Hepatocyte (in vitro differentiated cells): ENCODE data around the gene MUL1. TPM values are rescaled to one million over a fixed set of nuclear protein-coding genes. Genes with fewer than 3 reads are reported as not detected.

Experiments
- DNase-seq: peaks from one replicate; pipeline ENCODE4 v3.0.0-alpha.2; 2016; ENCODE audit warnings: low spot score
- H2AFZ ChIP-seq: fragments of 200-600 bp; sonication (generic); 2 replicates; pipeline ENCODE4 v1.6.0; 2016; ENCODE audit warnings: antibody characterized with exemption, mild to moderate bottlenecking
- H3K27ac ChIP-seq: fragments of 200-600 bp; sonication (generic); 2 replicates; pipeline ENCODE4 v1.5.1; 2016; ENCODE audit warnings: mild to moderate bottlenecking
- H3K27me3 ChIP-seq: fragments of 200-600 bp; sonication (generic); 2 replicates; pipeline ENCODE4 v1.6.1; 2016
- H3K36me3 ChIP-seq: fragments of 200-600 bp; sonication (generic); replicated peaks from 2 replicates; pipeline ENCODE4 v1.5.1; 2016; ENCODE audit warnings: low read depth; ENCODE audit not compliant: insufficient read depth
- H3K4me1 ChIP-seq: fragments of 200-600 bp; sonication (generic); 2 replicates; pipeline ENCODE4 v1.5.1; 2016; ENCODE audit warnings: mild to moderate bottlenecking, moderate library complexity; ENCODE audit not compliant: insufficient read depth
- H3K4me2 ChIP-seq: fragments of 200-600 bp; sonication (generic); 2 replicates; pipeline ENCODE4 v1.6.0; 2016
- H3K4me3 ChIP-seq: fragments of 200-600 bp; sonication (generic); 2 replicates; pipeline ENCODE4 v1.5.1; 2016; ENCODE audit warnings: mild to moderate bottlenecking
- H3K79me2 ChIP-seq: fragments of 200-600 bp; sonication (generic); 2 replicates; pipeline ENCODE4 v1.6.0; 2017; ENCODE audit warnings: mild to moderate bottlenecking
- H3K9me2 ChIP-seq: fragments of 200-600 bp; sonication (generic); replicated peaks from 2 replicates; pipeline ENCODE4 v1.6.0; 2017; ENCODE audit warnings: mild to moderate bottlenecking; ENCODE audit not compliant: insufficient read depth
- H3K9me3 ChIP-seq: fragments of 200-600 bp; sonication (generic); 2 replicates; pipeline ENCODE4 v1.5.1; 2016; ENCODE audit warnings: low read depth, mild to moderate bottlenecking
- H4K20me1 ChIP-seq: fragments of 200-600 bp; sonication (generic); 2 replicates; pipeline ENCODE4 v1.6.0; 2016; ENCODE audit warnings: mild to moderate bottlenecking; ENCODE audit not compliant: insufficient read depth, poor library complexity, severe bottlenecking
- EZH2 ChIP-seq: fragments of 200-600 bp; sonication (generic); IDR thresholded peaks from 2 replicates; pipeline ENCODE4 v1.6.1; 2016; ENCODE audit warnings: antibody characterized with exemption, mild to moderate bottlenecking, borderline replicate concordance
- EZH2phosphoT487 ChIP-seq: fragments of 200-600 bp; sonication (generic); IDR thresholded peaks from one replicate; pipeline ENCODE4 v1.6.1; 2018; ENCODE audit warnings: antibody characterized with exemption, mild to moderate bottlenecking, low read depth, moderate library complexity; ENCODE audit not compliant: unreplicated experiment, severe bottlenecking
- WGBS: methylation state at CpG from one replicate; pipeline ENCODE4 v1.1.6; 2016; ENCODE audit warnings: low lambda C conversion rate; ENCODE audit errors: missing lambda C conversion rate; 5-methylcytosine and 5-hydroxymethylcytosine counted together
- polyA plus RNA-seq: library from polyadenylated mRNA; unstranded; fragments of >200 nt; fragmentation: Nextera tagmentation; extraction: Ambion mirVana; gene quantifications from 2 replicates; pipeline ENCODE4 v1.2.1, GENCODE V29; 2016
- total RNA-seq: library from RNA; depleted of rRNA; stranded (reverse); fragments of >200 nt; gene quantifications from 2 replicates; pipeline ENCODE4 v1.2.3, GENCODE V29; 2014
- TF ChIP-seq, protein P1 (sequence below): fragments of 200-600 bp; sonication (generic); IDR thresholded peaks from 2 replicates; pipeline ENCODE4 v1.5.1; 2016; ENCODE audit warnings: antibody characterized with exemption, mild to moderate bottlenecking; ENCODE audit not compliant: poor library complexity

MUL1 gene
- total and polyA plus RNA-seq, 2 experiments from 2014 or later: 40.1 to 48.1 TPM

GRCh38 chr1:20496241-20496661, 11.7 kb downstream of the MUL1 start:
- 73% methylated on average over 8 of the region's 8 CpGs for WGBS
- TF ChIP-seq, protein P1, sequence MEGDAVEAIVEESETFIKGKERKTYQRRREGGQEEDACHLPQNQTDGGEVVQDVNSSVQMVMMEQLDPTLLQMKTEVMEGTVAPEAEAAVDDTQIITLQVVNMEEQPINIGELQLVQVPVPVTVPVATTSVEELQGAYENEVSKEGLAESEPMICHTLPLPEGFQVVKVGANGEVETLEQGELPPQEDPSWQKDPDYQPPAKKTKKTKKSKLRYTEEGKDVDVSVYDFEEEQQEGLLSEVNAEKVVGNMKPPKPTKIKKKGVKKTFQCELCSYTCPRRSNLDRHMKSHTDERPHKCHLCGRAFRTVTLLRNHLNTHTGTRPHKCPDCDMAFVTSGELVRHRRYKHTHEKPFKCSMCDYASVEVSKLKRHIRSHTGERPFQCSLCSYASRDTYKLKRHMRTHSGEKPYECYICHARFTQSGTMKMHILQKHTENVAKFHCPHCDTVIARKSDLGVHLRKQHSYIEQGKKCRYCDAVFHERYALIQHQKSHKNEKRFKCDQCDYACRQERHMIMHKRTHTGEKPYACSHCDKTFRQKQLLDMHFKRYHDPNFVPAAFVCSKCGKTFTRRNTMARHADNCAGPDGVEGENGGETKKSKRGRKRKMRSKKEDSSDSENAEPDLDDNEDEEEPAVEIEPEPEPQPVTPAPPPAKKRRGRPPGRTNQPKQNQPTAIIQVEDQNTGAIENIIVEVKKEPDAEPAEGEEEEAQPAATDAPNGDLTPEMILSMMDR: no peak
- TF ChIP-seq EZH2phosphoT487 (no peak), EZH2 (no peak)
- Histone ChIP-seq H3K4me1 (no peaks in the 10 kb centered on the region), H3K4me3 (no peak overlapping the region), H3K79me2 (no peaks in the 10 kb centered on the region), H3K4me2 (no peak overlapping the region), H3K9me3 (no peaks in the 10 kb centered on the region), H4K20me1 (no peaks in the 10 kb centered on the region), H3K27me3 (no peaks in the 10 kb centered on the region), H3K9me2 (no peaks in the 10 kb centered on the region), H3K36me3 (no peaks in the 10 kb centered on the region), H2AFZ (no peak overlapping the region), H3K27ac (no peak overlapping the region)
- DNase-seq: no peak

DNA sequence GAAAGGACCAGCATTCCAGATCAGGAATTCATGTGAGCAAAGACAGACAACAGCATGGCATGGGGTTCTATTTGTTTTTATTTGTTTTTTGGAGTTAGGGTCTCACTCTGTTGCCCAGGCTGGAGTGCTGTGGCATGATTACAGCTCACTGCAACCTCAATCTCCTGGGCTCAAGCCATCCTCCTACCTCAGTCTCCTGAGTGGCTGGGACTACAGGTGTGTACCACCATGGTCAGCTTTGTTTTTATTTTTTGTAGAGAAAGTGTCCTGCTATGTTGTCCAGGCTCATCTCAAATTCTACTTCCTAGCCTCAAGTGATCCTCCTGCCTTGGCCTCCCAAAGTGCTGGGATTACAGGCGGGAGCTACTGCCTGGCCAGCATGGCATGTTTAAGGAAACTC, 12.3 kb downstream of the MUL1 start:
- Histone ChIP-seq H3K9me3 (no peaks in the 10 kb centered on the region), H3K4me3 (no peak overlapping the region), H3K79me2 (no peaks in the 10 kb centered on the region), H3K4me2 (no peak overlapping the region), H3K4me1 (no peaks in the 10 kb centered on the region), H4K20me1 (no peaks in the 10 kb centered on the region), H2AFZ (no peak overlapping the region), H3K9me2 (no peaks in the 10 kb centered on the region), H3K27ac (no peak overlapping the region), H3K36me3 (no peaks in the 10 kb centered on the region), H3K27me3 (no peaks in the 10 kb centered on the region)
- WGBS: 93% methylated on average over 1 of the region's 1 CpG
- TF ChIP-seq EZH2 (no peak), EZH2phosphoT487 (no peak)
- TF ChIP-seq, protein P1: no peak
- no peak for DNase-seq

DNA sequence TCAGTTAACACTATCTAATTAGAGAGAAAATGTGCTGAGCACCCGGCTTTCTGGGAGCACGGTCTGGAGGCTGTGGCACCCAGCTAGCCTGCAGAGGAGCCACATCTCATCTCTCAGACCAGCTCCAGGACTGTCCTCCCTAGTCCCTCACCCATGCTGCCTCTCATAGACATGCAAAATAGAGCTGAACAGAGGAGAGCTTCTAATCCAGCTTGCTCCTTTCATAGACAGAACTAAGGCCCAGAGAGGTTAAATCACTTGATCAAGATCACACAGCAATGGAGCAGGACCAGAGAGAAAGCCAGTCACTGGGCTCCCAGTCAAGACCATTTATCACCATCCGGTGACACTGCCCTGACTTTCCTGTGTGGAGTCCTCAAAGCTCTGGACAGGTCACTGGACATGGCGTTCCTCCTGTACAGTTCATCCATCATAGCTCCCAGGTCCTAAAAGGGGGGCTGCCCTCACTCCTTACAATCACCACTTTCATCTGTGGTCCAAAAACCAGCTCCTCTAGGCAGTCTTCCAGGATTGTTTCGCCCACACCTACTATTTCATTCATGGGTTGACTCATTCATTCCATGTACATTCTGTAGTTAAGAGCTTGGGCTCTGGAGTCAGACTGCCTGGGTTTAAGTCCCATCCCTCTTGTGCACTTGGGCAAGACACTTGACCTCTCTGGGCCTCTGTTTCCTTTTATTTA, 13.2 kb downstream of the MUL1 start:
- H3K27ac ChIP-seq: no peak overlapping the region
- no peak for TF ChIP-seq EZH2phosphoT487
- TF ChIP-seq EZH2: no peak
- TF ChIP-seq, protein P1: no peak
- no peaks in the 10 kb centered on the region for H3K36me3 ChIP-seq
- no peak for DNase-seq
- H3K9me2 ChIP-seq: no peaks in the 10 kb centered on the region
- H4K20me1 ChIP-seq: no peaks in the 10 kb centered on the region
- H3K4me2 ChIP-seq: no peak overlapping the region
- no peak overlapping the region for H3K4me3 ChIP-seq
- no peak overlapping the region for H2AFZ ChIP-seq
- no peaks in the 10 kb centered on the region for H3K79me2 ChIP-seq
- no peaks in the 10 kb centered on the region for H3K9me3 ChIP-seq
- no peaks in the 10 kb centered on the region for H3K4me1 ChIP-seq
- H3K27me3 ChIP-seq: no peaks in the 10 kb centered on the region
- WGBS: 80% methylated on average over 5 of the region's 5 CpGs
